HG02571 (cell line): ENCODE results near the gene TGFB1.
"Not testable (repeated sequence)": the region's sequence is repeated elsewhere in the genome, so short reads cannot be mapped to it uniquely, and the experiment has no call there.

Experiments used
- ATAC-seq: cut with Tn5 transposase; IDR thresholded peaks from one replicate; pipeline ENCODE4 v1.9.1; 2021; ENCODE audit warnings: mild to moderate bottlenecking, moderate library complexity; ENCODE audit not compliant: unreplicated experiment

TGFB1 gene

DNA sequence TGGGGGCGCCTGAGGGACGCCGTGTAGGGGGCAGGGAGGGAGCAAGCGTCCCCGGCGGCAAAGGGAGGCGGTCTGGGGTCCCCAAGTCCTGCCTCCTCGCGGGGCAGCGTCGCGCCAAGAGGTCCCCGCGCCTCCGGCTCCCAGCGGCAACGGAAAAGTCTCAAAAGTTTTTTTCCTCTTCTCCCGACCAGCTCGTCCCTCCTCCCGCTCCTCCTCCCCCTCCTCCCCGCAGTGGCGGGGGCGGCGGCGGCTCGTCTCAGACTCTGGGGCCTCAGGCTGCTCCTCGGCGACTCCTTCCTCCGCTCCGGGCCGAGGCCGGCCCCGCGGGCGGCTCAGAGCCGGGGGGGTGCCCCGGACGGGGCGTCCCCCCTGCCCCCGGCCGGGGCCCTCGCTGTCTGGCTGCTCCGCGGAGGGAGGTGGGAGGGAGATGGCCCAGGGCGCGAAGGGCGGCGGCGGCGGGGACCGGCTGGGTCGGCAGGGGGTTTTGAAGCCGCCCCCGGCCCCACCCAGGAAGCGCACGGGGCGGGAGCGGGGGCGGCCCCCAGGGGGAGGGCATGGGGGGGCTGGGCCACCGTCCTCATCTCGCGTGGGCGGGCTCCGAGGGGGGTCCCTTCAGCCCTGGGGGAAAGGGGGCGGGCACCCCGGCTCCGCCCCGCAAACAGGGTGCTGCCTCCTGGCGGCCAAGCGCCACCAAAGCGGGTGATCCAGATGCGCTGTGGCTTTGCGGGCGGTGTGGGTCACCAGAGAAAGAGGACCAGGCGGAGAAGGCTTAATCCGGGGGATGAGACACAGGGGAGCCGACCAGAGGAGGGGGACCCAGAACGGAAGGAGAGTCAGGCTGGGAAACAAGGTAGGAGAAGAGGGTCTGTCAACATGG, at the start of gene TGFB1:
Gene TGFB1 (minus strand): TSS at position 457 of the 877 bp plus-strand sequence. CDS start 878 bp downstream, outside the sequence.
- ATAC-seq = peak; percentile 40

DNA sequence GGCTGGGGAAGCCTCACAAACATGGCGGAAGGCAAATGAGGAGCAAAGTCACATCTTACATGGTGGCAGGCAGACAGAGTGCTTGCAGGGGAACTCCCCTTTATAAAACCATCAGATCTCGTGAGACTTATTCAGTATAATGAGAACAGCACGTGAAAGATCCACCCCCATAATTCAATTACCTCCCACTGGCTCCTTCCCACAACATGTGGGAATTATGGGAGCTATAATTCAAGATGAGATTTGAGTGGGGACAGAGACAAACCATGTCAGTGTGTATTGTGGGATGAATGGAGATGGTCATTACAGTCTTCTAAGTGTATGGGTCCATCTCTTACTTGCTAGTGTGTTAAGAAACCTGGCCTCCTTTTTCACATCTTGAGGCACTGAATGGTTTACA, 48.3 kb upstream of the TGFB1 start:
- no peak for ATAC-seq

- no peak for ATAC-seq
These were observed 47.8 kb upstream of the TGFB1 start for GRCh38 chr19:41401483-41401882.

DNA sequence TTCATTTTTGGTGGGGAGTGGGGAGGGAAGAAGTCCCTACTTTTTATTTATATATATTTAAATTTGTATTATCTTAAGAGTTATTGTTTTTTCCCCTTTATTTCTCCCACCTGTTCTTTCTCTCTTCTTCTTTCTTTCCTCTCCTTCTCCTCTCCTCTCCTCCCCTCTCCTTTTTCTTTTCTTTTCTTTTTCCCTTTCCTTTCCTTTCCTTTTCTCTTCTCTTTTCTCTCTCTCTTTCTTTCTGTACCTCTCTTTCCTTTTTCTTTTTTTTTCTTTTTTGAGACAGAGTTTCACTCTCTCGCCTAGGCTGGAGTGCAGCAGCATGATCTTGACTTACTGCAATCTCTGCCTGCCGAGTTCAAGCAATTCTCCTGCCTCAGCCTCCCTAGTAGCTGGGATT, 45.8 kb upstream of the TGFB1 start:
- no peak for ATAC-seq

- ATAC-seq = no peak
These were observed 45.4 kb upstream of the TGFB1 start for GRCh38 chr19:41399091-41399490.

DNA sequence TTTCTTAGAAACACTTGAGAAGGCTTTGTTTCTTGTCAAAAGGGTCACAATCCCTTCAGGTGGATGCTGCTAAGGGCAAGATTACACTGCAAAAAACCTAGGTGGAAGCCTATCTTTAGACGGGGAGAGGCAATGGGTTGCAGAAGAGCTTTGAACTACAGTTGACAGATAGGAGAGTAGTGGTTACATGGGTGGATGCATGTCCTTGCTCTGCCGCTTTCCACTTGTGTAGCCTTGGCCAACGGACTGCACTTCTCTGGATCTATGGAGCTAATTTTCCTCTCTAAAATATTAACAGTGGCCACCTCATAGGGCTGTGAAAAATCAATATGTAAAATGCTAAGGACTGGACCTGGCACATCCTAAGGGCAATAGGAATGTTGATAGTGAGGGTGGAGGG, 44.9 kb upstream of the TGFB1 start:
- no peak for ATAC-seq

- no peak for ATAC-seq
These were observed 44.3 kb upstream of the TGFB1 start for GRCh38 chr19:41398050-41398418.

- ATAC-seq = peak; percentile 87
These were observed 43.6 kb upstream of the TGFB1 start, which contains the start of the genes BCKDHA and EXOSC5 for GRCh38 chr19:41397086-41398049. TSS of gene BCKDHA (plus strand) at chr19:41397818. CDS start at chr19:41397828, 10 bp downstream. TSS of gene EXOSC5 (minus strand) at chr19:41397359. CDS start at chr19:41397328, 31 bp downstream.

GRCh38 chr19:41395355-41395754, 41.6 kb upstream of the TGFB1 start:
- ATAC-seq = no peak

GRCh38 chr19:41392775-41393174, 39.1 kb upstream of the TGFB1 start:
- ATAC-seq = no peak

- no peak for ATAC-seq
These were observed 37.9 kb upstream of the TGFB1 start for GRCh38 chr19:41391618-41392017.

DNA sequence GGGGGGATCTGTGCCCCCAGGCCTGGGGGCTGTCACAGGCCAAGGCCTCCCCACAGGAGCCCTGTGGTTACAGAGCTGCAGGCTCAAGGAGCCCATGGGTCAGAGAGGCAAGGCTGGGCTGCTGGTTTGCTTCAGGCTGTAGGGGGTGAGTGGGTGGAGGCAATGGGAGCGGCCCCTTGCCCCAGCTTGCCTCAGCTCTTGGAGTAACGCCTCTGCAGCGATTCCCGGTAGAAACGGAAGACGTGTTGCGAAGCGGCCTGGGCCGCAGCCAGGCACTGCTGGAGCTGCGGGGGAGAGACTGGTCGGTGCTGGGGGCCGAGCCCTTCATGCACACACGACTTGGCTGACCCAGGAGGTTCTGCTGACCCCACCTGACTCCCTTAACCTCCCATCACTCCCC, 32.7 kb upstream of the TGFB1 start:
- ATAC-seq = no peak

GRCh38 chr19:41384351-41384750, 30.6 kb upstream of the TGFB1 start:
- ATAC-seq = no peak

DNA sequence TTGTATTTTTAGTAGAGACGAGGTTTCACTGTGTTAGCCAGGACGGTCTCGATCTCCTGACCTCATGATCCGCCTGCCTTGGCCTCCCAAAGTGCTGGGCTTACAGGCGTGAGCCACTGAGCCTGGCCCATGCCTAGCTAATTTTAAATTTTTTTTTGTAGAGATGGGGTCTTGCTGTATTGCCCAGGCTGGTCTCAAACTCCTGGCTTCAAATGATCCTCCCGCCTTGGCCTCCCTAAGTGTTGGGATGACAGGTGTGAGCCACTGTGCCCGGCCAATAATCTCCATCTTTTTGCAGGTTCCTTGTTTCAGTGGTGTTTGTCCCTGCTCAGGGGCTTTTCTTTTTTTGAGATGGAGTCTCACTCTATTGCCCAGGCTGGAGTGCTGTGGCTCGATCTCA, 27.8 kb upstream of the TGFB1 start:
- not testable (repeated sequence) for ATAC-seq

- ATAC-seq = no peak
These were observed 24.4 kb upstream of the TGFB1 start for GRCh38 chr19:41377977-41378709.

GRCh38 chr19:41376998-41377365, 23.3 kb upstream of the TGFB1 start:
- ATAC-seq = no peak

GRCh38 chr19:41376241-41376997, 22.7 kb upstream of the TGFB1 start, which contains the start of gene TMEM91:
TSS of gene TMEM91 (plus strand) at chr19:41376533. CDS start at chr19:41378310, 1,777 bp downstream.
- no peak for ATAC-seq

GRCh38 chr19:41373993-41374392, 20.3 kb upstream of the TGFB1 start:
- ATAC-seq = no peak

- ATAC-seq = no peak
These were observed 18.8 kb upstream of the TGFB1 start for GRCh38 chr19:41372501-41372900.

- ATAC-seq = no peak
These were observed 17.8 kb upstream of the TGFB1 start for GRCh38 chr19:41371541-41371940.
